HFFc6 (cell line): ENCODE results near the gene RAB7A. TPM values are rescaled to one million over a fixed set of nuclear protein-coding genes. Genes with fewer than 3 reads are reported as not detected.

Source experiments
- DNase-seq: peaks from one replicate; pipeline ENCODE4 v3.0.0-alpha.2; 2018
- H3K27ac Mint-ChIP-seq: 2 replicates; pipeline ENCODE4 v1.8.0; 2020; ENCODE audit warnings: mild to moderate bottlenecking, mixed read lengths
- H3K27me3 Mint-ChIP-seq: 2 replicates; pipeline ENCODE4 v1.8.0; 2021; ENCODE audit warnings: mild to moderate bottlenecking, moderate library complexity, mixed read lengths; ENCODE audit not compliant: insufficient read depth
- H3K36me3 Mint-ChIP-seq: 2 replicates; pipeline ENCODE4 v1.8.0; 2021; ENCODE audit warnings: low read depth, mixed read lengths
- H3K4me1 Mint-ChIP-seq: 2 replicates; pipeline ENCODE4 v1.8.0; 2020; ENCODE audit warnings: low read depth, mixed read lengths
- H3K4me3 Mint-ChIP-seq: 2 replicates; pipeline ENCODE4 v1.8.0; 2020; ENCODE audit warnings: mild to moderate bottlenecking, moderate library complexity, mixed read lengths
- H3K9me3 Mint-ChIP-seq: 2 replicates; pipeline ENCODE4 v1.8.0; 2020; ENCODE audit warnings: mild to moderate bottlenecking, mixed read lengths
- CTCF ChIP-seq: fragments of 200-600 bp; sonication (generic); IDR thresholded peaks from 2 replicates; pipeline ENCODE4 v1.5.0; 2021; ENCODE audit warnings: antibody characterized with exemption, mild to moderate bottlenecking
- total RNA-seq, 6 experiments: library from RNA; stranded (reverse); fragmentation: NEBNext Ultra II Directional; extraction: Animal tissue kit (Norgen Biotek cat#: 25700); gene quantifications; 2 replicates in 1 of 6; 3 replicates in 5 of 6; pipeline ENCODE4 v1.2.3, GENCODE V29; 2021

RAB7A gene
- total RNA-seq, 6 experiments from 2014 or later: 311 to 355 (median 323) TPM

DNA sequence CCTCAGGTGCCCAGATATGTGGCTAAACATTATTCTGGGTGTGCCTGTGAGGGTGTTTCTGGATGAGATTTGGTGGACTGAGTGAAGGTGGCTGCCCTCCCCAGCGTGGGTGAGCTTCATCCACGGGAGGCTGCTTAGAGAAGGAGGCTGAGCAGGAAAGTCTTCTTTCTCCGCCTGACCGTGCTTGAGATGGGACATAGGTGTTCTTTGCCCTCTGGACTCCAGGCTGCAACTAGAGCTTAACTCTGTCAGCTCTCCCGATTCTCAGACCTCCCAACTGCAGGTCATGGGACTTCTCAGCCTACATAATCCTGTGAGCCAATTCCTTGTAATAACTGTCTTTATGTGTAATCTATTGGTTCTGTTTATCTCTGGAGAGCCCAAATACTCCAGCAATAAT, 34.1 kb downstream of the RAB7A start:
- Mint-ChIP-seq H3K4me3 (no peak overlapping the region), H3K36me3 (peaks cover 23% of the 10 kb centered on the region)

DNA sequence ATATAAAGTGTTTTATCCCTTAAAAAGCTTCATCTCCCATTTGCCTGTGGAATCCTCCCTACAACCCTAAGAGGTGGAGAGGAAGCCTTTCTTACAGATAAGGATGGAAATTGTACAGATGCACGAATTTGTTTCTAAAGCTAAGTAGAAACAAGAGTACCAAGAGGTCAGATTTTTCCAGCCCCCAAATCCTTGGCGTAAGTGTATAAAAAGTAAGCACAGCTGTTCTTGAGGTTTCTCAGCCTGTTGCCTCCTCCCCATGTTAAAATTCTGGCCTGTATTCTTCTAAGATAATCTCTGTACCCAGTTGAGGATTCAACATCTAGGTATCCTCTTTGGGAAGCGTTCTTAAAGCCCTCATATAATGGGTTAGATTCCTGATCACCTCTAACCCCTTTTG, 34.9 kb downstream of the RAB7A start:
- H3K27ac Mint-ChIP-seq: no peak overlapping the region

More for the DNA sequence above, 34.1 kb downstream of the RAB7A start:
- no peak for DNase-seq
- Mint-ChIP-seq H3K27me3 (no peaks in the 10 kb centered on the region), H3K27ac (no peak overlapping the region), H3K9me3 (no peaks in the 10 kb centered on the region), H3K4me1 (peaks cover 25% of the 10 kb centered on the region)
- TF ChIP-seq CTCF: no peak

DNA sequence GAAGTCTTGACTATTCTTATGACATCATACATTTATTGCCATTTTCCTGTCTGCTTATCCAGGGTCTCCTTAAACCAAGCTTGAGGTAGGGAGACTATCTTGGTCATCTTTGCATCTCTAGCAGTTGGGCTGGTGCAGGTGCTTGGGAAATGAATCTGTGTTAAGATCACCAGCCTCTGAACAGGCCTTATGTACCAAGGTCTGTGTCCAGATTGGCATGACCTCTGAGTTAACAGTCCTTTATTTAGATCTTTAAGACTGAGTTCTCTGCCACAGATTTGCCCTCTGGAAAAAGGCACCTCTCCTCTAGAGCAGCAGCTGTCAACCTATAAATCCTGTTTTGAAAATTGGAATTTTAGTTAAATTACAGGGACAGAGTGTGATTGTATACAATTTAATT, 35.4 kb downstream of the RAB7A start:
- no peak for TF ChIP-seq CTCF

More for the DNA sequence above, 34.9 kb downstream of the RAB7A start:
- Mint-ChIP-seq H3K36me3 (peaks cover 26% of the 10 kb centered on the region), H3K4me3 (no peak overlapping the region), H3K27me3 (no peaks in the 10 kb centered on the region; the same call in 1 of the 2 replicates), H3K9me3 (no peaks in the 10 kb centered on the region), H3K4me1 (peaks cover 29% of the 10 kb centered on the region)
- DNase-seq: no peak
- no peak for TF ChIP-seq CTCF

DNA sequence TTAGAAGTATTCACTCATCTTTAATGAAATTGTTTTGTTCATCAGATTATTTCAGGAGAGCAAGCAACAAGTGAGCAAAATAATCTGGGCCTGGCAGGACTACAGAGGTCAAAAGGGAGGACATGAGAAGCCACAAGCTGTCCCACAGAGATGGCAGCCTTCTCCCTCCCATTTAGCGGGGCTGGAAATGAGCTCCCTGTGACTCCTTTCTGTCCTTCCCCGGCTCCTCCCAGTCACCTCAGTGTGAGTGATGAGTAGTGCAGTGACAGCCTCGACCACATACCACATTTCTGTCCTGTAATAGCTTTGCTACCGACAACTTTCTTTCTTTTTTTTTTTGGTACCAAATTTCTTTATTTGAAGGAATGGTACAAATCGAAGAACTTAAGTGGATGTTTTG, 38.0 kb downstream of the RAB7A start:
- no peak overlapping the region for H3K27ac Mint-ChIP-seq
- peaks cover 53% of the 10 kb centered on the region for H3K4me1 Mint-ChIP-seq
- no peaks in the 10 kb centered on the region for H3K9me3 Mint-ChIP-seq
- no peaks in the 10 kb centered on the region; the same call in 1 of the 2 replicates for H3K27me3 Mint-ChIP-seq
- no peak for TF ChIP-seq CTCF
- no peak overlapping the region for H3K4me3 Mint-ChIP-seq
- no peak for DNase-seq
- peaks cover 20% of the 10 kb centered on the region for H3K36me3 Mint-ChIP-seq

More for the DNA sequence above, 35.4 kb downstream of the RAB7A start:
- no peak overlapping the region for H3K27ac Mint-ChIP-seq
- DNase-seq: no peak
- peaks cover 26% of the 10 kb centered on the region for H3K36me3 Mint-ChIP-seq
- peaks cover 33% of the 10 kb centered on the region for H3K4me1 Mint-ChIP-seq
- no peak overlapping the region for H3K4me3 Mint-ChIP-seq
- H3K27me3 Mint-ChIP-seq: no peaks in the 10 kb centered on the region; the same call in 1 of the 2 replicates
- no peaks in the 10 kb centered on the region for H3K9me3 Mint-ChIP-seq

DNA sequence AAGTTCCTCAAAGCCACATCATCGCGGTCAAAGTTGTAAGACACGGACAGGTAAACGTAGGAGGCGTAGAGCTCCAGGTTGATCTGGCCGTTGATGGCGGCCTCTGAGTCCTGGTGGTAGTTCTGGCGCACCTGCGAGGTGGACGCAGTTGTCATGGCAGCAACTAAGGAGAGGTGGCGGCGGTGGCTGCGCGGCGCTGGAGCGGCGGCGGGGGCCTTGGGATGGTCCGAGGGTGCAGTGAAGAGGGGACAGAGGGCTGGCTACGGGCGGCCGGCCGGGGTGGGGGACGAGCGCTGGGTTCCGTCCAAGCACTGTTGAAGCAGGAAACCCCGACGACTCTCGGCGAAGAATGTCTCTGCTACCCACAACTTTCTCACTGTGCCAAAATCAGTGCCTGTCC, 38.9 kb downstream of the RAB7A start:
- H3K4me3 Mint-ChIP-seq: no peak overlapping the region
- H3K4me1 Mint-ChIP-seq: peaks cover 52% of the 10 kb centered on the region
- peaks cover 20% of the 10 kb centered on the region for H3K36me3 Mint-ChIP-seq
- TF ChIP-seq CTCF: no peak
- no peak for DNase-seq
- no peaks in the 10 kb centered on the region for H3K9me3 Mint-ChIP-seq
- H3K27ac Mint-ChIP-seq: no peak overlapping the region
- no peaks in the 10 kb centered on the region; the same call in 1 of the 2 replicates for H3K27me3 Mint-ChIP-seq
